Lung (tissue), 12 donors: Measurements from ENCODE around the gene FCN1. TPM values are rescaled to one million over a fixed set of nuclear protein-coding genes. Genes with fewer than 3 reads are reported as not detected.

Experiments
- ATAC-seq: fragments of 200-7000 bp; cut with Tn5 transposase; one replicate; pipeline ENCODE4 v1.9.1; 2020; ENCODE audit warnings: moderate number of reproducible peaks; ENCODE audit not compliant: insufficient read depth, low FRiP score
- DNase-seq, 3 donors: peaks; one replicate each; pipeline ENCODE4 v3.0.0-alpha.2; 2013 to 2017
- H3K27ac ChIP-seq, 2 donors: one replicate each; pipeline ENCODE4 v1.5.1; 2013; ENCODE audit warnings: mild to moderate bottlenecking in 2 of 2, moderate library complexity in 2 of 2, control low read depth in 1 of 2, inconsistent platforms in 1 of 2, low read depth in 1 of 2, low read length in 1 of 2
- H3K27me3 ChIP-seq, 3 donors: one replicate each; pipeline ENCODE4 v1.5.1; 2013; ENCODE audit warnings: low read length in 2 of 3; ENCODE audit not compliant: control insufficient read depth in 3 of 3, insufficient read depth in 3 of 3
- H3K36me3 ChIP-seq, 4 donors: one replicate each; pipeline ENCODE4 v1.5.1; 2013; ENCODE audit warnings: low read length in 4 of 4, mild to moderate bottlenecking in 1 of 4, moderate library complexity in 1 of 4; ENCODE audit not compliant: control insufficient read depth in 4 of 4, insufficient read depth in 4 of 4
- H3K4me1 ChIP-seq, 5 donors: one replicate each; pipeline ENCODE4 v1.5.1; 2013; ENCODE audit warnings: low read length in 5 of 5, mild to moderate bottlenecking in 2 of 5, moderate library complexity in 1 of 5; ENCODE audit not compliant: control insufficient read depth in 5 of 5, insufficient read depth in 5 of 5
- H3K4me3 ChIP-seq: one replicate; pipeline ENCODE4 v1.5.1; 2013; ENCODE audit warnings: mild to moderate bottlenecking, control low read depth, moderate library complexity
- H3K9ac ChIP-seq, 2 donors: one replicate each; pipeline ENCODE4 v1.5.1; 2013; ENCODE audit warnings: low read length in 2 of 2, control low read depth in 1 of 2; ENCODE audit not compliant: insufficient read depth in 1 of 2
- H3K9me3 ChIP-seq, 4 donors: one replicate each; pipeline ENCODE4 v1.5.1; 2013; ENCODE audit warnings: low read length in 3 of 4, mild to moderate bottlenecking in 1 of 4, moderate library complexity in 1 of 4; ENCODE audit not compliant: control insufficient read depth in 4 of 4, insufficient read depth in 3 of 4
- whole genome bisulfite sequencing, 2 donors: extraction: QIAGEN DNeasy Blood & Tissue Kit; methylation state at CpG; one replicate each; pipeline ENCODE4 v1.1.7; 2013; 5-methylcytosine and 5-hydroxymethylcytosine counted together
- polyA plus RNA-seq, 2 donors: library from polyadenylated mRNA; stranded (reverse); fragments of 200-250 nt; gene quantifications; one replicate each; pipeline ENCODE4 v1.2.1, GENCODE V29; 2013
- total RNA-seq, 2 donors: library from RNA; depleted of rRNA in 1 of 2; stranded (reverse); fragments of >200 nt in 1 of 2; gene quantifications; one replicate each; pipeline ENCODE4 v1.2.1, GENCODE V29; 2014 to 2021
- TF ChIP-seq, protein P1 (sequence below): IDR thresholded peaks from 2 replicates; pipeline ENCODE4 v1.5.1; 2012; ENCODE audit warnings: mild to moderate bottlenecking; ENCODE audit errors: control extremely low read depth, extremely low read depth
- donor health status: control.
- donor health status: control.
- donor health status: Bipolar disorder and iron deficiency.
- donor health status: healthy.
- donor health status: DM: yes; HTN: yes; CAD: no.

Gene FCN1
- total and polyA plus RNA-seq, 4 donors, result 18.7 to 149 (median 48.2) TPM

DNA sequence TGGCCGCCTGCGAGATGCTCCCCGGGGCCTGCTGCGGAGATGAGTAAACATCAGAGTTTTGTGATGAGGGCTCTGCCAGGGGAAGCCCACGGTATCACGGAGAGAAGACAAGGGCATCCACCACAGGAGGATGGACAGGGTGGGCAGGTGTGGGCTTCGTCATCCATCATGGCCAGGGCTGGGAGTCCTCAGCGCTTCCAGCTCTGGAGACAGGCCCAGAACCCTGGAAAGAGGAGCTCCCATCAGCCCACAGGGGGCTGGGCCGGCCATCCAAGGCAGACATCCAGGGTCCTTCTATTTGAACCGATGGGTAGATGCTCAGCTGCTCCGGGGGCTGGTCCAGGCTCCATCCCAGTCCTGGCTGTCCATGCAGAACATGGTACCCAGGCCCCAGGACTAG is 22.1 kb upstream of the FCN1 start:
- H3K9me3 ChIP-seq, result no peaks in the 10 kb centered on the region
- H3K4me1 ChIP-seq, result peaks cover 0 to 36% (median 3%) of the 10 kb centered on the region in 5 donors
- WGBS, 2 donors, result 89 to 90% methylated on average over 11 of the region's 11 CpGs
- DNase-seq (no peak), ATAC-seq (no peak)
- no peaks in the 10 kb centered on the region for H3K36me3 ChIP-seq
- H3K4me3 ChIP-seq, result no peak overlapping the region
- TF ChIP-seq, protein P1, sequence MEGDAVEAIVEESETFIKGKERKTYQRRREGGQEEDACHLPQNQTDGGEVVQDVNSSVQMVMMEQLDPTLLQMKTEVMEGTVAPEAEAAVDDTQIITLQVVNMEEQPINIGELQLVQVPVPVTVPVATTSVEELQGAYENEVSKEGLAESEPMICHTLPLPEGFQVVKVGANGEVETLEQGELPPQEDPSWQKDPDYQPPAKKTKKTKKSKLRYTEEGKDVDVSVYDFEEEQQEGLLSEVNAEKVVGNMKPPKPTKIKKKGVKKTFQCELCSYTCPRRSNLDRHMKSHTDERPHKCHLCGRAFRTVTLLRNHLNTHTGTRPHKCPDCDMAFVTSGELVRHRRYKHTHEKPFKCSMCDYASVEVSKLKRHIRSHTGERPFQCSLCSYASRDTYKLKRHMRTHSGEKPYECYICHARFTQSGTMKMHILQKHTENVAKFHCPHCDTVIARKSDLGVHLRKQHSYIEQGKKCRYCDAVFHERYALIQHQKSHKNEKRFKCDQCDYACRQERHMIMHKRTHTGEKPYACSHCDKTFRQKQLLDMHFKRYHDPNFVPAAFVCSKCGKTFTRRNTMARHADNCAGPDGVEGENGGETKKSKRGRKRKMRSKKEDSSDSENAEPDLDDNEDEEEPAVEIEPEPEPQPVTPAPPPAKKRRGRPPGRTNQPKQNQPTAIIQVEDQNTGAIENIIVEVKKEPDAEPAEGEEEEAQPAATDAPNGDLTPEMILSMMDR, result no peak
- H3K9ac ChIP-seq, result no peak overlapping the region
- H3K27me3 ChIP-seq, result peaks cover 0 to 13% (median 9%) of the 10 kb centered on the region in 3 donors
- H3K27ac ChIP-seq, result no peak overlapping the region

DNA sequence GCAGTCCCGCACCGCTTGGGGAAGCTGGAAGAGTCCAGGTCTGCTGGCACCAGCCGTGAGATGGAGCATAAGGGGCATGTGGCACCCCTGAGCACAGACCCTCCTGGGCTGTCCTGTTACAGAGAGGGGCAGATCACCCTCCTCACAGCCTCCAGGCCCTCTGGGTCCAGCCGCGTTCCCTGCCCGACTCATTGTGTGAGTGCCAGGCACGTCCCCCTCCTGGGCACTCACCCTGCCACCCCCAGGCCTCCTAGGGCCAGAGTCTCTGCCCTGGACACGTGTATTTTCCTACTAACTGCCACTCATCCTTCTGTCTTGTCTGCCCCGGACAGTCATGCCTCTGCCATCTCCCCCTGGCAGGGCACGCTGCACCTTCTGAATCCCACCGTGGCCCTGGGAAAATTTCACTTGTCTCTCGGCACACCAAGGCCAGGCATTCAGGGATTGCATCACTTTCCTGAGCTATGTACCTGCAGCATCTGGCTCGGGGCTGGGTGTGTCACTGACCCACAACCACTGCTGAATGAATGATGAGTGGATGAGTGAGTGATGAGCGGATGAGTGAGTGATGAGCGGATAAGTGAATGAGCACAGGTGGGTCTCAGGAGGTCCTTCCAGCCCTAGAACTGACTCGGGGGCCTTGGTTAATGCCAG is 21.5 kb upstream of the FCN1 start:
- WGBS, 2 donors, result 82 to 94% methylated on average over 15 to 16 of the region's 16 CpGs
- H3K9me3 ChIP-seq, result no peaks in the 10 kb centered on the region
- no peak overlapping the region for H3K9ac ChIP-seq
- H3K4me1 ChIP-seq, result peaks cover 0 to 29% (median under 1%) of the 10 kb centered on the region in 5 donors
- no peak overlapping the region for H3K27ac ChIP-seq
- H3K36me3 ChIP-seq, result no peaks in the 10 kb centered on the region
- H3K4me3 ChIP-seq, result no peak overlapping the region
- DNase-seq, result no peak
- H3K27me3 ChIP-seq, result peaks cover 0 to 16% (median 9%) of the 10 kb centered on the region in 3 donors
- TF ChIP-seq, protein P1, result no peak
- no peak for ATAC-seq

DNA sequence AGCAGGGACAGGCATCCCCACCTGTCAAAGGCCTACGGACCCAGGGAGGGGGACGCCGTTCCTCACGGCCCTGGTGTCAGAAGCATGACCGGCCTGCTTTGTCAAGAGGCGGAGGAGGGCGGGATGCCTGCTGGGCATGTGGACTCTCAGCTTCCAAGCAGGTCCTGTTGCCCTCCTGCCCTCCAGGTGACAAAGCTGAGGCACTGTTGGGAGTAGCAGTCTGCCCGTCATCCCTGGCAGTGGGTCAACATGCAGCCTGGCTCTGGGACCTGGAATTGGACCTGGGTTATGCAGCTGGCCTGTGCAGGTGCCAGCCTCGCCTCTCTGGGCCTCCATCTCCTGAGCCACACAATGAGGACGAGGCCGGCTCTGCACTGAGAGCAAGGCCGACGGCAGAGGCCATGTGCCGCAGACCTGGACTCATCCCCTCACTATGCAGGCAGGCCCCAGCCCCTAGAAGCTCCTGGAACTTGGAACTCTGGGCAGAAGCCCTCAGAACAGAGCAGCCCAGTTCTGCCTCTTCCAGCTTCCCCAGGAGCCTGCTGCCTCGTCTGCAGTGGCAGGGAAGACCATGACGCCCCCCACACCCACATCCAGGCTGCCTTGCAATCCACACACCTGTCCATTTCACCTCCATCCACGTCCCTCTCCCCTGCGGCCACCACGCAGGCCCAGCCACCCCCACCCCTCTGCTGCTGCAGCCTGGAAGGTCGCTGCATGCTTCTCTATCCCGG is 20.8 kb upstream of the FCN1 start:
- no peak overlapping the region for H3K27ac ChIP-seq
- TF ChIP-seq, protein P1, result no peak
- ATAC-seq (no peak), DNase-seq (no peak)
- WGBS, 2 donors, result 72 to 88% methylated on average over 21 of the region's 21 CpGs
- no peak overlapping the region for H3K4me3 ChIP-seq
- no peaks in the 10 kb centered on the region for H3K36me3 ChIP-seq
- H3K4me1 ChIP-seq, result peaks cover 0 to 23% (median 0%) of the 10 kb centered on the region in 5 donors
- H3K27me3 ChIP-seq, result peaks cover 0 to 16% (median 3%) of the 10 kb centered on the region in 3 donors
- no peaks in the 10 kb centered on the region for H3K9me3 ChIP-seq
- no peak overlapping the region for H3K9ac ChIP-seq
